Panc1 (cell line): Measurements from ENCODE around the gene LTBP3.

Experiments
- CTCF ChIP-seq: fragments of 450-650 bp; IDR thresholded peaks from 2 replicates; pipeline ENCODE4 v1.5.1; 2017; ENCODE audit warnings: mild to moderate bottlenecking
- POLR2AphosphoS5 ChIP-seq: IDR thresholded peaks from 2 replicates; pipeline ENCODE4 v1.6.1; 2012; ENCODE audit warnings: mild to moderate bottlenecking, low read depth, low read length, moderate library complexity

GRCh38 chr11:65599216-65599954 lies 41.2 kb upstream of the LTBP3 start:
- TF ChIP-seq CTCF (no peak), POLR2AphosphoS5 (no peak)
